ENCODE results near the gene CFAP206. TPM values are rescaled to one million over a fixed set of nuclear protein-coding genes. Genes with fewer than 3 reads are reported as not detected.
A peak's percentile ranks its signal among the peaks of the same experiment; 100 is the strongest.
"Not testable (repeated sequence)": the region's sequence is repeated elsewhere in the genome, so short reads cannot be mapped to it uniquely, and the experiment has no call there.

CFAP206 gene
- polyA plus RNA-seq, 1 donor: 0.13 TPM

GRCh38 chr6:87421576-87421975, 13.8 kb downstream of the CFAP206 start:
- DNase-seq: no peak

- no peak for DNase-seq
Observed at GRCh38 chr6:87426789-87427188, 19.0 kb downstream of the CFAP206 start.

GRCh38 chr6:87430499-87430898, 22.7 kb downstream of the CFAP206 start:
- no peak for DNase-seq

GRCh38 chr6:87431263-87431662, 23.5 kb downstream of the CFAP206 start:
- no peak for DNase-seq

- DNase-seq: peak; percentile 70
Observed at GRCh38 chr6:87436435-87436834, 28.7 kb downstream of the CFAP206 start.

GRCh38 chr6:87441711-87442110, 33.9 kb downstream of the CFAP206 start:
- no peak for DNase-seq

GRCh38 chr6:87444362-87444761, 36.6 kb downstream of the CFAP206 start:
- no peak for DNase-seq

GRCh38 chr6:87465051-87465450, 57.3 kb downstream of the CFAP206 start:
- DNase-seq: no peak

- peak; percentile 93 for DNase-seq
Observed at GRCh38 chr6:87472525-87473418, 65.0 kb downstream of the CFAP206 start, which contains the start of gene SLC35A1. SLC35A1 (plus strand) TSS chr6:87472974; CDS start chr6:87473004, 30 bp downstream.

- no peak for DNase-seq
Observed at GRCh38 chr6:87473419-87473903, 65.7 kb downstream of the CFAP206 start.

GRCh38 chr6:87481931-87482330, 74.2 kb downstream of the CFAP206 start:
- no peak for DNase-seq

- no peak for DNase-seq
Observed at GRCh38 chr6:87482366-87482765, 74.6 kb downstream of the CFAP206 start.

- DNase-seq: no peak
Observed at GRCh38 chr6:87483929-87484328, 76.2 kb downstream of the CFAP206 start.

- no peak for DNase-seq
Observed at GRCh38 chr6:87484491-87484890, 76.7 kb downstream of the CFAP206 start.

GRCh38 chr6:87487555-87487954, 79.8 kb downstream of the CFAP206 start:
- no peak for DNase-seq

GRCh38 chr6:87489326-87489725, 81.6 kb downstream of the CFAP206 start:
- DNase-seq: not testable (repeated sequence)

- no peak for DNase-seq
Observed at GRCh38 chr6:87494761-87495422, 87.1 kb downstream of the CFAP206 start.

GRCh38 chr6:87498048-87498447, 90.3 kb downstream of the CFAP206 start:
- DNase-seq: no peak

GRCh38 chr6:87501809-87502572, 94.2 kb downstream of the CFAP206 start:
- no peak for DNase-seq

GRCh38 chr6:87504441-87504840, 96.7 kb downstream of the CFAP206 start:
- no peak for DNase-seq
